GM19193 (cell line): ENCODE data around the gene INO80B.

Source experiments
- POLR2A ChIP-seq: IDR thresholded peaks from 4 replicates; pipeline ENCODE4 v1.6.1; 2011; ENCODE audit not compliant: insufficient read depth, insufficient read length; ENCODE audit errors: extremely low read depth

The INO80B gene

GRCh38 chr2:74423231-74424095, 31.4 kb upstream of the INO80B start:
- no peak for TF ChIP-seq POLR2A

DNA sequence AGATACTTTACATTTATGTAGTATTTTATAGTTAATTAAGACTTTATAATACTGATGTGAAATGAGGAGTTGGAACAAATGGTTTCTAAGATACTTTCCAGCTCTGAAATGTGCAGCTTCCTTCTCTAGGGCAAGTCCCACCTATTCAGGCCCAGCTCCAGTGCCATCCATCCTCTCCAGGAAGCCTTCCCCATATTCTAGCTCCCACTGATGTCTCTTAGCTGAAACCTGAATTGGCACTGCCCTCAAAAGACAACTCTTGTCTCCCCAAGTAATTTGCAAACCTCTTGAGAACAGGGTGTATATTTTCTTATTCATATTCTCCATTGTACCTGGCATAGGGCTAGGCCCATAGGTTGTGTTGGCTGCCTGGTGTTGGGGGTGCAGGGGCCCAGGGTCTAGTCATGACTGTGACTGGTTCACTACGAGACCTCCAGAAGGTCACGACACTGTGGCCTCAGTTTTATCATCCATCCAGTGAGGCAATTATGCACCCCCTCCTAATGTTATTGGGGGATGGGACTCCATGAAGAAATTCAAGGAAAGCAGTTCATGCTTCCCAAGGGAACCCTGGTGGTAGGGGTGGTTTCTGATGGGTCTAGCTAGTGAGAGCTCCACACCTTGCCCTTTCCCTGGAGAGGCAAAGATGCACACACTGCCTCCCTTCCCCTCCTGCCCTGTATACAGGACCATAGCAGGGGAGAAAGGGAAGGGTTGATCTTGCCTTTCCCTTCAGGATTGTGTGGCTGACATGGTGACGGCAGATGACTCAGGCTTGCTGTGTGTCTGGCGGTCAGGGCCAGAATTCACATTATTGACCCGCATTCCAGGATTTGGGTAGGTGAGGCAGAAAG, 30.5 kb upstream of the INO80B start:
- no peak for TF ChIP-seq POLR2A

GRCh38 chr2:74424995-74425406, 29.9 kb upstream of the INO80B start:
- TF ChIP-seq POLR2A, result no peak

- TF ChIP-seq POLR2A, result no peak
Observed at GRCh38 chr2:74425523-74425922, 29.4 kb upstream of the INO80B start.

- TF ChIP-seq POLR2A, result no peak
Observed at GRCh38 chr2:74426181-74426758, 28.6 kb upstream of the INO80B start.

GRCh38 chr2:74427551-74427950, 27.3 kb upstream of the INO80B start:
- TF ChIP-seq POLR2A, result no peak

- no peak for TF ChIP-seq POLR2A
Observed at GRCh38 chr2:74428675-74429074, 26.2 kb upstream of the INO80B start.

GRCh38 chr2:74429487-74430451, 25.1 kb upstream of the INO80B start:
- no peak for TF ChIP-seq POLR2A

GRCh38 chr2:74430502-74430901, 24.4 kb upstream of the INO80B start:
- no peak for TF ChIP-seq POLR2A

DNA sequence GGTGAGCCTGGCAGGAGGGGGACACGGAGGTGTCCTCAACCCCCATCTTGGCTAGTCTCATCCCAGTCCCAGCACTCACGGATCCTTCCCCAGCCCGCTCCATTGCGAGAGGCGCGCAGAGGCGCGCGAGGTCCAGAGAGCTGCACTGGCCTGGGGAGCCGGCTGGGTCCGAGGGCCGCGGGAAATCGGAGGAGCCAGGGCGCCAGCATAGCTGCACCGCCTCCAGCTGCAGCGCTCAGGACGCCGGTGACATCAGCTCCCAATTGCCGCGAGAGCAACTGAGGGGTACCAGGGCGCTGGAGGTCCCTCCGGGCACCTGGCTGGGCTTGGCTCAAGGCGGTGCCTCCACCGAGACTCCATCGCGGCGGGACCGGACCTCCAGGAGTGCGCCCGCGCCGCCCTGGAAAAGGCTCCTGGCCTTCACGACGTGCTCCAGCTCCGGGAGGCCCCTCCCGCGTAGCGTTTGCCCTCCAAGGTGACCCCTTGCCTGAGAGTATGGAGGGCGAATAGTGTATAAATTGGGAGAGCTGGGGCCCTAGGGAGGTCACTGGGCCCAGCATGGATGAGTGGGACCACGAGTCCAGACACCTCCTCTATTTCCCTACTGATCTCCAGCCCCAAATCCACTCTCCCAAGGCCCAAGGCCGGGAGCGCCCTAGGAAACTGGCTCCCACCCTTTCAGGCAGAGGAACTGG, 18.6 kb upstream of the INO80B start:
- TF ChIP-seq POLR2A, result no peak

- TF ChIP-seq POLR2A, result no peak
Observed at GRCh38 chr2:74436848-74437695, 17.8 kb upstream of the INO80B start.

GRCh38 chr2:74438248-74438647, 16.6 kb upstream of the INO80B start:
- TF ChIP-seq POLR2A, result no peak

DNA sequence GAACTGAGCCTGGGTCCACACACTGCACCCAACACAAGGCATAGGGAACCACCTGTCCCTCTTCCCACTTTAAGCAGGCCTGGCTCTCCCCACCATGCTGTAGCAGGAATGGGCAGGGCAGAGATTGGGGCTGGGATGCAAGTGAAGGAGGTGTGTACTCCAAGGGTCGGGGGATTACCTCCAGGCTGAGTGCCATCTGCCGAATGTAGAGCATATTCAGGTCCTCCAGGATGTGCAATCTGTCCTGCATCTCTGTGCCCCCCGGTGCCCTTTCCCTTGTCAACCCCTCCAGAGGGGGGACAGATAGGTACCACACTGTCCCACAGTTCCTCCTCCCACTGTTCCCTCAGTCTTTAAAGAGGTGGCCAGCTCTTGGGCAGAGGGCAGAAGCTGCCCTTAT, 15.5 kb upstream of the INO80B start:
- TF ChIP-seq POLR2A, result no peak
